HG03280 (cell line): ENCODE data around the gene PEX16.

Source experiments
- ATAC-seq: cut with Tn5 transposase; IDR thresholded peaks from one replicate; pipeline ENCODE4 v1.9.1; 2021; ENCODE audit warnings: mild to moderate bottlenecking, moderate library complexity; ENCODE audit not compliant: unreplicated experiment

The PEX16 gene

GRCh38 chr11:45879803-45880686, 37.6 kb downstream of the PEX16 start:
- no peak for ATAC-seq

DNA sequence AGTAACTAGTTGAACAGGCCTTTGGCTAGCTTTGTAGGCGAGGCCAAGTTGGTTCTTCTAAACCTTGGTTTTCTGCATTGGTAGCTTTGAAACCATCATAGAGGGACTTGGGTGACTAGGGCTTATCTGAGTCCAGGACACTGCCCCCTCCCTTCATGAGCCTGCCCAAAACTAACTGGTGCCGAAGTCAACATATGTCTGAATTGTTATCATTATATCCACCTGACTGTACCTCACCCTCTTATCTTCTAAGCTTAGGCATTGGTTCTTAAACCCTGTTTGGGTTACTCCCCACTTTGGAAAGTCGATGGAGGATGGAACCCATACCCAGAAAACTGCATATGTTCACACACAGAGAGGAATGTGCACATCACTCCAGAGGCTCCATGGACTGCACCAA, 39.8 kb downstream of the PEX16 start:
- no peak for ATAC-seq

DNA sequence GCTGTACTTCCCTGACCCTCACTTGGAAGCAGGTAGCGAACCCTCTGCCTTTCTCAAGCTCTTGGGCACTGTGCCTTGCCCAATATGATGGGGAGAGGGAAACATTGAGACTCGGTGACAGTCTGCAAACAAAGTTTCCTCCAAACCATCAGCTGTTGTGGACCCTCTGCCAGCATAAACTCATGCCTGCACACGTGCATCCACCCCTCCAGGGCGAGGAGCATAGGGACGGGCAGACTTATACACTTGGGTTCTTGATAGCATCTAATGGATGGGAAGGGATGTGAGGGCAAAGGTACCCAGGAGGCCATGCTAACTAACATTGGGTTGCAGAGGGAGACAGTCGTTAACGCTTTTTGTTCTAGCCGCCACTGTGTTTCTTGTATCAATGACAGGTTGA, 40.5 kb downstream of the PEX16 start:
- no peak for ATAC-seq

DNA sequence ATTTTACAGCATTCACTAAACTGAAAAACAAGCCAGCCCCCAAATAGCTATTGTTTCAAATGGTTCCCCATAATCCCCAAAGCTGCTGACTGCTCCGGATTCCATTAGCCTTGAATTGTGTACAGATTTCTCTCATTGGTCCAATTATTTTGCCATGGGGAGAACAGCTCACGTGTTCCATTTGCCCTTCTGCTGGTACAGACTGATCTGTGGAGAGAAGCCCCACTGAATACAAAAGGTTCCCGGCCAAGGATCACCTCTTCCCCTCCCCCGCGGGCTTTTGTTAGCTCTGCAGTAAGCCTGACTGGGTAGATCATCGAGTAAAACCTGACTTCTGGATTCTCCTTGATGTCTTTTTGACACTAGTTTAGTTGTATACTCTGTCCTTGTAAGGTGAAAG, 41.3 kb downstream of the PEX16 start:
- ATAC-seq = no peak

GRCh38 chr11:45872651-45873356, 44.9 kb downstream of the PEX16 start:
- no peak for ATAC-seq

- ATAC-seq = no peak
Measured at GRCh38 chr11:45871638-45872037, 46.0 kb downstream of the PEX16 start.

DNA sequence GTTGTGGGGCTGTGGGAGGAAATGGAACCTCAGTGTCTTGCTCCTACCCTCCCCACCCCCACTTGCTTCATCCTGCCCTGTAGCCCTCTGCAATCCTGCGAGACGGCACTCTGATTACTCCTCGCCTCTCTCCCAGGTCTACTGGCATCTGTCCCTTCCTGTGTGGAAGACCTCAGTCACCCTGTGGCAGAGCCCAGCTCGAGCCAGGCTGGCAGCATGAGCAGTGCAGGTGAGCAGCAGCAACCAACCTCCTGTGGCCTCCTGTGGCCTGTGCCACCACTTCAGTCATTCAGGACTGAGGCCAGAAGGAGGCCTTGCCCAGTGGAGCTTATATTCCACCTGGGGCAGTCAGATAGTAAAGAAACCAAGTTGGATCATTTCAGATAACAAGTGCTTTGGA, 47.0 kb downstream of the PEX16 start:
- ATAC-seq = no peak

DNA sequence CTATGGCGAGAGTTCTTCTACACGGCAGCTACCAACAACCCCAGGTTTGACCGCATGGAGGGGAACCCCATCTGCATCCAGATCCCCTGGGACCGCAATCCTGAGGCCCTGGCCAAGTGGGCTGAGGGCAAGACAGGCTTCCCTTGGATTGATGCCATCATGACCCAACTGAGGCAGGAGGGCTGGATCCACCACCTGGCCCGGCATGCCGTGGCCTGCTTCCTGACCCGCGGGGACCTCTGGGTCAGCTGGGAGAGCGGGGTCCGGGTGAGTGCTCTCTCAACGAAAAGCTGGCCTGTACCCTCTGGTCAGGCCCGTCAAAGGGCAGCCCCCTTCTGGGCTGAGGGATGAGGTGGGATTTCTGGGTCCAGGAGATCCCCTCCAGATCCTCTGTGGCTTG, 48.1 kb downstream of the PEX16 start:
- ATAC-seq = no peak

DNA sequence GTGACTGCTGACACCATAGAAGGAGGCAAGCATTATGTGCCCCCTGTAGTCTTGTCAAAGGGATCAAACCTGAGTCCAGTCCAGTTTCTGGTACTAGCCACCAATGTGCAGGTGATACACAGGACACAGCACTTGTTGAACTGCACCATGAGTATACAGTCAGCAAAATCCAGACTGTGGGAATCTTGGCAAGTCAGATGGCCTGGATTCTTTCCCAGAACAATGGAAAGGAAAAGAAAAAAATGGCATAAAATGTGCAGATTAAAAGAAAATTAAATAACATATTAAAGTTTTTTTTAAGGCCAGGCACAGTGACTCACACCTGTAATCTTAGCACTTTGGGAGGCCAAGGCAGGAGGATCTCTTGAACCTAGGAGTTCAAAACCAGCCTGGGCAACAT, 53.6 kb downstream of the PEX16 start:
- no peak for ATAC-seq

- no peak for ATAC-seq
Measured at GRCh38 chr11:45860764-45861510, 56.7 kb downstream of the PEX16 start.

- no peak for ATAC-seq
Measured at GRCh38 chr11:45860348-45860747, 57.3 kb downstream of the PEX16 start.
